DMS114 treated with DMSO at 0.1 percent for 48 hours (cell line): ENCODE measurements around the gene ADCY9.

Experiments
- DNase-seq: peaks from one replicate; lab custom pipeline; 2025; ENCODE audit not compliant: unreplicated experiment; lab: John Stamatoyannopoulos, UW

The ADCY9 gene

DNA sequence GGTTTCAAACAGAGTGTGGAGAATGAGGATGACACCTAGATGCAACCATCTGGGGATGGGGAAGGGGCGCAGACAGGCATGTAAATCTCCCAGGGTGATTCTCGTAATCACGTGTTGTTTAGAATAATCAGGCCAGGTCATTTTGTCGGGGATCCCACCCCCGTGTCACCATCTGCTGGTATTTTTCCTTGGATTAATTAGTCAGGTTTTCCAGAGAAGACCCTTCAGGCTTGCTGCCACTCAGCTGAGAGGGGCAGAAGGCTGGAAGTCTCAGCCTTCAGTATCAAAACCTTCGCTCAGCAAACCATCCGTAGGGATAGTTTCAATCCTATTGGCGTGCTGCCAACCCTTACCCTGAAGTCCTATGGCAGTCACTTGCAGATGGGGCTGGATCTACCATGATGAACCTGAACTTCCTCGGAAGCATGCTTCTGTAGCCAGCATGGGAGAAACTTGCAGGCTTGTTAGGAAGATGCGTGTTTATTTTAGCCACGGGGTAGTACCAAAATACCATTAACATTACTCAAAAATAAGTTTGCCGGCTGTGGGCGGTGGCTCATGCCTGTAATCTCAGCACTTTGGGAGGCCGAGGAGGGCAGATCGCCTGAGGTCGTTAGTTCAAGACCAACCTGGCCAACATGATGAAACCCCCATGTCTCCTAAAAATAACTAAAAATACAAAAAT lies 7.5 kb upstream of the ADCY9 start:
- no peak for DNase-seq

GRCh38 chr16:4120176-4120575 lies 3.9 kb upstream of the ADCY9 start:
- no peak for DNase-seq

- DNase-seq = no peak
Observed at GRCh38 chr16:4117250-4117578, 972 bp upstream of the ADCY9 start.

DNA sequence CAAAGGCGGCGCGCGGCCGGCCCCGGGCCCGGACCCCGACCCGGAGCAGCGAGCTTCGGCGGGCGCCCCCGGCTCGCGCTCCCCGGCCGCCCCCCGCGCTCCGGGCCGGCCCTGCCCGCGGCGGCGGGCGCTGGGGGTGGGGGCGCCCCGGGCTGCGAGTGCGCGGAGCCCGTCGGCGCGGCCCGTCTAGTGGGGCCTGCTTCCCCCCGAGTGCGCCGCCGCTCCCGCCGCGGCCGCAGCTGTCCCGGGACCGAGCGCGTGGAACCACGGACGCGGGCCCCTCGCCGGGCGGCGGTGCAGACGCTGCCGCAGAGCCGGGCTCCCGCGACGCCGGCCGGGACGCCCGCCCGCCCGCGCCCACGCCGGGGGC lies 308 bp downstream of the ADCY9 start:
- no peak for DNase-seq

- peak; percentile 7 for DNase-seq
Observed at GRCh38 chr16:4115209-4115948, 863 bp downstream of the ADCY9 start.

GRCh38 chr16:4114257-4115208 lies 1.7 kb downstream of the ADCY9 start:
- DNase-seq = no peak

- no peak for DNase-seq
Observed at GRCh38 chr16:4113358-4114256, 2.6 kb downstream of the ADCY9 start.

- no peak for DNase-seq
Observed at GRCh38 chr16:4111748-4112696, 4.2 kb downstream of the ADCY9 start.

DNA sequence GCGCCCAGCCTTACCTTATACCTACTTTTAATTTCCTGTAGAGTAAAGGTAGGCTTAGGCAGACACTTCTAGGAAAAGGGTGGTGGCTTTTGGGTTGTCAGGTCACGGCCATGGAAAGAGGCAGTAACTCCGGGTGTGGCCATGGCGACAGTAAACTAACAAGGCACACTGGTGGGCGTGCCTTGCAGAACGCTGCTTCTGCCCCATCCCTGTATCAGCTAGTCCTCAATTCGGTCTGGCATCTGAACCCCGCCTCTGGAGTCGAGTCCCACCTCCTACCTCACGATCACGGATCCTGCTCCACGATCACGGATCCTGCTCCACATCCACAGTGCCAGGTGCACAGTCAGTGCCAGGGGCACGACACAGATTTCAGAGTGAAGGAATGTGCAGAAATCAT lies 5.6 kb downstream of the ADCY9 start:
- DNase-seq = no peak

GRCh38 chr16:4110065-4110464 lies 6.2 kb downstream of the ADCY9 start:
- no peak for DNase-seq

GRCh38 chr16:4109250-4109736 lies 6.9 kb downstream of the ADCY9 start:
- DNase-seq = no peak

GRCh38 chr16:4106516-4106915 lies 9.7 kb downstream of the ADCY9 start:
- DNase-seq = no peak

DNA sequence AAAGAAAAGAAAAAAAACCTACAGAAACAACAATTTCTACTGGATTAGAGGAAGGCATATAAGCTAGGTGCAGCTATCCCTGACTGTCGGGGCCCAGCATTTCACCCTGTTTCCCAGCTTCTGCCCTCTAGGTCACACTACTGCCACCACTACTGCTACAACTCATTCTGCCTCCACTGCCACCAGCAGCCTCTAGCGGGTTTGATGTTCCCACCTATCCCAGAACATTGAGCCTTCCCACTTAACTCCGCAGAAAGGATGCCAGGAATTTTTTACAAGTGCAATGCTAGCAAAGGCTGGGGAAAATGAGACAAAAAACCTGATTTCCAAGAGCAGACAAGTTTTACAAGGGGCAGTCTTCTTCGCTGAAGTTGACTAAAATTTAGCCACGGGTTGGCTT lies 10.4 kb downstream of the ADCY9 start:
- no peak for DNase-seq

DNA sequence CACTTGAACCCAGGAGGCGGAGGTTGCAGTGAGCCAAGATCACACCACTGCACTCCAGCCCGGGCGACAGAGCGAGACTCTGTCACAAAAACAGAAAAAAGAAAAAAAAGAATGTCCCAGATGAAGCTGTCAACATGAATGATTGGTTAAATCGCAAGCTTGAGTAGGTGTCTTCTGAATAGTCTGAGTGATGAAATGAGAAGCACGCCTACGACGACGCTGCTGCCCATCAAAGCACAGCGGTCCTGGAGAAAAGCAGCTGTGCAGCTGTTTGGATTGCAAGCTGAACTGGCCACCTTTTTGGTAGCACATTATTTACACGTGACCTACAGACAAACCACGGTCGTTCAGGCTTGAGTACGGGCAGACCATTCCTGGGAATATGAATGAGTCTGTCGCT lies 12.5 kb downstream of the ADCY9 start:
- no peak for DNase-seq

DNA sequence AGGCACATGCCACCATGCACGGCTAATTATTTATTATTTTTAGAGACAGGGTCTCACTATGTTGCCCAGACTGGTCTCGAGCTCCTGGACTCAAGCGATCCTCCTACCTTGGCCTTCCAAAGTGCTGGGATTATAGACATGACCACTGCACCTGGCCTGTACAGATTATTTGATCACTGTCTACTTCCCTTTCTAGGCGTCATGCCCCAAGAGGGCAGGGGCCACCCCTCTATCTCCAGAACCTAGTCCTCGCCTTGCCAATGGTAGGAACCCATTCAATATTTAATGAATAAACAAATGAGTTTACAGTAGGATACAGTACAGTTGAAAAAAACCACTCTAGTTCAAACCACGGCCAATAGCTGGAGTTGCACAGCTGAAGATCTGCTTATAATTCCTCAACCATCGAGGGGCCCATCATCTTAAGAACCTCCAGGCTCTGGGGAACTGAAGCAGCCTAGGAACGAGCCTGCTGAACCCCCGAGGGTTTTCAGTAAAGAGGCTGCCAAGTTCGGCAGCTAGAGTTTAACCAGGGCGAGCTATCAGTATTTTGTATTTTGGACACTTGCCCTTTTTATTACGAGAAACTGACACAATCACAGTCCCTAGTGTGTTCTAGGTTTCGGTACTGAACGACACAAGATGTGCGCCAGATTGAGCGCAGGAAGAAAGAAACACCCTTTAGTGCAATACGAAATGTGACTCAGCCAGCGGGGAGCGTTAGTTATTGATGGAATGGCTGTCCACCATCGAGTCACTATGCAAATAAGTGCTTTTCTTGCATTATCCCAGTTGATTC lies 14.6 kb downstream of the ADCY9 start:
- DNase-seq = no peak

DNA sequence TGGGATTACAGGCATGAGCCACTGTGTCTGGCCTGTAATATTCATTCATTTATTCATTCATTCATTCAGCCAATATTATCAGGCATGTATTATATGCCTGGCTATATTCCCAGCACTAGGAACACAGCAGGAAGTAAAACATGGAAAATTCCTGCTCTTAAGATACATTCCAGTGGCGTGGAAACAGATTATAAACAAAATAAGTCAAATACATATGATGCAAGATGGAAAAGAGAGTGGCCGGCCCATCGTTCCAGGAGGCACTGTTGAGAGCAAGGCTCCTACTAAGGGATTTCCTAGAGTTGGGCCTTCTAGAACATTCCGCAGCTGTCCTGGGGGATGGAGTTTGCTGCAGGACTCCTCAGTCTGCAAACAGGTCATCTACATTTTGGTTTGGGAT lies 17.7 kb downstream of the ADCY9 start:
- DNase-seq = no peak

GRCh38 chr16:4097826-4098240 lies 18.4 kb downstream of the ADCY9 start:
- no peak for DNase-seq

- DNase-seq = no peak
Observed at GRCh38 chr16:4096509-4096908, 19.7 kb downstream of the ADCY9 start.
